Raji (cell line): ENCODE results near the gene CDCA8.

Experiments used
- POLR2A ChIP-seq: IDR thresholded peaks from 2 replicates; pipeline ENCODE4 v1.6.1; 2011; ENCODE audit warnings: low read depth, low read length, control low read depth; ENCODE audit not compliant: insufficient read depth

Gene CDCA8

DNA sequence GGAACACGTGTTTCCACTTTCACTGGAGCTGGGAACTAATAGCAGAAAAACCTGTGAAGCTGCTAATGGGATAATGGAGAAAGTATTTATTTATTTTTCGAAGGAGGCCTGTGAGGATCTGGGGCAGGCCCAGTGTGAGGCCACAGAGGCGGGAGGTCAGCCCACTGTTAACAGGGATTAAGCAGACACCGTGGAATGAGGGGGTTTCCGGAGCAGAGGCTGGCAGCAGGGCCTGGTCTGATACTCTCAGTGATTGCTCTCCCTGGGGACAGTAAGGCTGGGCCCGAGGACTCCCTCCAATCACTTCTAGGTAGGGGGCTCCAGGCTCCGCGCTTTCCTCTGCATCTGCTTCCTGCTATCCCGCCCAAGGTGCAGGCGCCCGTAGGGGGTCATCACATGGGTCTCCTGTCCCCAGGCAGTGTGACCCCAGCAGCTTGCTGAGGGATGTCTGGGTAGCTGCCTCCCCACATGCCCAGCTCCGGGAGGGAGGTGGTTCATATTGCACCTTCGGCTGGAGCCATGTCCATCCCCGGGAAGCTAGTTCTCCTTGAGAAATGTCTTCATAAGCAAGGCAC, 28.8 kb upstream of the CDCA8 start:
- no peak for TF ChIP-seq POLR2A

DNA sequence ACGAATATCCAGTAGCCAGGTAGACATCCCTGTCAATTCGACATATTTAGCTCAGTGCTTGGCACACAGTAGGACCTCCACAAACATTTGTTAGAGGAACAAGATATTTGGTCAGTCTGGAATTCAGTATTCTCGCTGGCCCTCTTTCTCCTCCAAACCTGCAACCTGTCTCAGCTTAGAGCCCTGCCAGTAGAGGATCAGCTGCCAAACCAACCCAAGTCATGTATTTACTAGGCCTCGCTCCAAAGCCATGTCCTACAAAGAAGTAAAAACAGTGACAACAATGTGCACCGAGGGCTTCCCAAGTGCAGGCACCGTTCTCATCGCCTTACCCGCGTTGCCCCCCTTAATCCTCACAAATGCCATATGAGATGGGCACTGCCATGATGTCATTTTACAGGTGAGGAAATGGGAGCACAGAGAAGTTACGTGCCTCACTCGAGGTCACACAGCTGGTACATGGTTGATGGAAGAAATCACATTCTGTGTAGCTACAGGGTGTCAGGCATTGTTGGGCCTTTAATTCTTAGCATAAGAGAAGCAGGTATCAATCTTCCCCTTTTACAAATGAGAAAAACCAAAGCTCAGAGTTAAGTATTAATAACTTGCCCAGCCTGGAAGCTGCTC, 26.0 kb upstream of the CDCA8 start:
- TF ChIP-seq POLR2A, result no peak

DNA sequence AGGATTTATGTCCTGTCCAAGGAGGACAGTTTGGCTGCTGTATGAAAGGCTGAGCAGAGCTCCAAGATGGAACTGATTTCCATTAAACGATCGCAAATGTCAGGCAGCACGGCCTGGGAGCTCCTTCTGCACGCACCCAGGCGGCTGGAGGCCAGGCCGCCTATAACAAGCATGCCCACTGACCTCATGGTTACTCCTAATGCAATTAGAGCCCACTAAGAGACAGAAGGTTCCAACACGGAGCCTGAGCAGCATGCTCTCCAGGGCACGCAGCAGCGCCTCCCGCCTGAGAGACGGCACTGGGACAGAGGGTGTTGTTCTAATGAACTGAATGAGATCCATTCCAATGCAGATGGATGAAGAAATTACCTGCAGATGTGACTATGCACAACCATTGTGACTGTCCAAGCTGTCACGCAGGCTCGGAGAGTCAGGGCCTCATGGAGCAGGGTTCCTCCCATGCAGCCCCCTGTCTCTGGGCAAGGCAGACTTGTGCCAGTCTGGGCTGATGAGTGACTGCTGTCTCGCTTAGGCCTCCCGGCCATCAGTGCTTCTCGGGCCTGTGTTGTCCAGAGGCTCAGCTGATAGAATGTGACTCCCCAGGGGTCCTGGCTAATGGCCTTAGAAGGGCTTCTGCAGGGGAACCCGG, 25.2 kb upstream of the CDCA8 start:
- no peak for TF ChIP-seq POLR2A

DNA sequence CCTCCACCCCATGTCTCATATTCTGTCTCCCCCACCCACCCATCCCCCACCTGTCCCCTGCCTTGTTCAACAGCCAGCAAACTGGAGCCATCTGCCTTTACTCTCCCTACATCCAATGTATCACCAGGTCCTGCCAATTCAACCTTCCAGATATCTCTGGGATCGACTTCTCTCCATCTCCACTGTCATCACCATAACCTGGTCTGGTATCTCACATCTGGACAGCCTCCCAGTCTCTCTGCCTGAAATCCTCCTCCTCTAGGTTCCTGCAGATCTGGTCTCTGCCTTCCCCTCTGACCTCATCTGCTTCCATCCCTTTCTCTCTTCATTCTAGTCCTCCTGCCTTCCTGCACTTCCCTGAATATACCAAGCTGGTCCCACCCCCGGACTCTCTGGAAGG, 22.2 kb upstream of the CDCA8 start:
- TF ChIP-seq POLR2A, result no peak

DNA sequence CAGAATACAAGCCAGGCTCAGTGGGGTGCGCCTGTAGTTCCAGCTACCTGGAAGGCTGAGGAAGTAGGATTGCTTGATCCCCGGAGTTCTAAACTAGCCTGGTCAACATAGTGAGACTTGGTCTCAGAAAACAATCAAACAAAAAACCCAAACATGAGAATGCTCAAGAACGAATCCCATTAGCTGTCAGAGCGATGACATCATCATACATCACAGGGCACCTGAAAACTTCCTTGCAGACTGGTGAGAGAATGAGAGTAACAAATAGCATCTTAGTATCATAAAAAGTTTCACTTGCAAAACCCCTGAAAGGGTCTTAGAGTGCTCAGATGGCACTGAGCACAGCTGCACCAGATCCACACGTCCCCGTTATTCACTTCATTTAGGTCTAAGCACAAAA, 21.1 kb upstream of the CDCA8 start:
- no peak for TF ChIP-seq POLR2A

DNA sequence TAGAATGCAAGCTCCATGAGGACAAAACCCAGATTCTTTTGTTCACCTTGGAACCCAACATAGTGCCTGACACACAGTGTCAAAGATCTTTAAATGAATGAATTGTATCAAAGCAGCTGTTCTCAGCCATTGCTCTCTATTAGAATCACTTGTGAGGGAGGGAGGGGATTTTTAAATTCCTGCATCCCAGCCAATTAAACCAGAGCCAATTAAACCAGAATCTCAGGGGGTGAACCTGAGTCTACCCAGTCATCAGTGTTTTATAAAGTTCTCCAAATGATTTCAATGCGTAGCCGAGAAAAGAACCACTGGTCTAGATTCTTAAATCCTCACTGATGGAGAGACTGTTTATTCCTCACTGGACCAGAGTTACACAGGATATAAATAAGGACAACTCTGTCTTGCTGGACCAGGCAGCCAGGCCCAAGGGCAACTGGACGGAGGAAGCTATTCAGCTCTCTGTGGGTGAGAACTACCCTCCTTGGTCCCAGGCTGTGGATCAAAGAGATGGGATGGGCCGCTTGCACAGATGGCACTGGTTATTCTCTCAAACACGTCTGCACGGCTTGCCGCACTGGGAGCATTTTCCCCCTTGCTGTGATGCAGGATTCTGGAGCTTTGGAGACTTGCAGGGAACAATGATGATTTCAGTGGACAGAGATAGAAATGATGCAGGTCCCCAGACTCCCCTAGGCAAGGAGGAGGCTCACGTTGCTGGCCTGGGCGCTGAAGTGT, 20.0 kb upstream of the CDCA8 start:
- TF ChIP-seq POLR2A, result no peak

DNA sequence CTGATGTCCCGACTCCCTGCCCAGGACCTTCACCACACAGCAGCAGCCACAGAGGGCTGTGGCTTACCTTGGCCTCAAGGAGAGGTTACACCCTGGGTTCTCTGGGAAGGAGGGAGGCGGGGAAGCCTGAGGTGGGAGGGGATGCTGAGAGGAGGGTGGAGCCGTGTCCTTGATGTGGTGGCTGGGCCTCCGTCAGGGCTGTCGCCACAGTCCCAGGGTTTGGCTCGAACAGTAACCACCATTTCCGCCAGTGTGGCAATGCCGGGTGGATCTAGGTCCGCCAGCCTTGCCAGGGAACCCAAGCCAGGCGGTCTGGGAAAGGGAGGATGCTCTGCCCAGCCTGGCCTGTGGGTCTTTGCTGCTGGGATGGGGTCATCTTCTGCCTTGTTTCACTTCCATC, 18.4 kb upstream of the CDCA8 start:
- no peak for TF ChIP-seq POLR2A

DNA sequence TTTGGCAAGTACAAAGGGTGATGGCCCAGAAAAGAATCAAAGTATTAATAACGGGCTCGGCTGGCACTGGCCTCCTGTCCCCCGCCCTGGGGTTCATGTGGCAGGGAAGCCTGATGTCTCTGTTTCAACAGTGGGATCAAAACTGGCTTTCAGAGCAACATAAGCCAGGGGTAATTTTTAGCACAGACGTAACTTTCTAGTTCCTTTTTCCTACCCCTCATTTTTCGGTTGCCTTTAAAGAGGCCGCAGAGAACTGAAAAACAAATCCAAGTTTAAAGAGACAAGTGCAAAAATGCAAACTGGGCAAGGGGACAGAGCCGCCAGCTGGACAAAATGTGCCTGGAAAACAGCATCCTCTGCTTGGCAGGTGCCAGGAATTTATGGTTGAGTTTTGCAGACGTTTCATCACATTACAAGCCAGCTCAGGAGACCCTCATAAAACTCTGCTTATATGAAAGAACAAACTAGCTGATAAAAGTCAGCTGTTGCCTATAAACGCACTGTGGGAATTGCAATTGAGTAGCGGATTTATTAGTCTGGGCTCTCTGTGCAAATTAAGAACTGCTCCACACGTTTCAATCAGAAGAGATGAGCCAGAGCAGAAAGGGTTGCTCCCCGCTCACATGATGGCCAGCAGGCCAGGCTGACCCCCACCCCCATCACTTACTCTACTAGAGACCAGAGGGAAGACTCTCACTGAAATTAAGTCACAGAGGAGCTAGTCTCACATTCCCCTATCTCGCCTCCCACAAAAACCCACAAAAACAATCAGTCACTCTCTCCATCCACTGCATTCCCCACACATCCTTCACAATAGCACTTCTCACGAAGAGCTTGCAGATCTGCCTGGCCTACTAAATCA, 15.8 kb upstream of the CDCA8 start:
- no peak for TF ChIP-seq POLR2A

DNA sequence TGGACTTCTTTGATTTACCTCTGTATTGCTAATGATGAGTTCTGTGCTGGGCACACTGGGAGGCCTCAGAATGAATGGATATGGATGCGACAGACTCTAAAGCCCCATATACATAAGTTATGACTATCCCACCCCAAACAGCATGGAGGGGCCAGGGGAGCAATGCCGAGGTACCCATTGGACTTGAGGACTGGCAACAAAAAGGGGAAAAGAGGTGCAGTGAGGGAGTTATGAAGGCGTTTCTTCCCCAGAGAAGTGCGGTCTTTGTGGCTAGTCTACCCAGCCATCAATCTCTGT, 15.2 kb upstream of the CDCA8 start:
- TF ChIP-seq POLR2A, result no peak

DNA sequence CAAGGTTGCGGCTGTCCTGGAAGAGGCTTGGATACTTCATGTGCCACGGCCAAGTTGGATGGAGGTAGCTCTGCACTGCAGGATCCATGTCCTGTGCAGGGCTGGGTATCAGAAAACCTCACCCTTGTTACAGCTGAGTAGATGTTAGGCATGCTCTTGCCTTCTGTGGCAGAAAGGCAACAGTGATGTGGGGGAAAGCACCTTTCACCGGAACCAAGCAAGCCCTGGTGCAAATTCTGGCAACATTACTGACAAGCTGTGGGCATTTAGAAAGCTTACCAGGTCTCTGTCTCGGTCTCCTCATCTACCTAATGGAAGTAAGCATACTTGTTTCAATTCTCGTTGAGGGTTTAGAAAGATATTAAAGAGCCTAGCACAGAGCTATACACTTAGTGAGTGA, 14.5 kb upstream of the CDCA8 start:
- TF ChIP-seq POLR2A, result no peak

DNA sequence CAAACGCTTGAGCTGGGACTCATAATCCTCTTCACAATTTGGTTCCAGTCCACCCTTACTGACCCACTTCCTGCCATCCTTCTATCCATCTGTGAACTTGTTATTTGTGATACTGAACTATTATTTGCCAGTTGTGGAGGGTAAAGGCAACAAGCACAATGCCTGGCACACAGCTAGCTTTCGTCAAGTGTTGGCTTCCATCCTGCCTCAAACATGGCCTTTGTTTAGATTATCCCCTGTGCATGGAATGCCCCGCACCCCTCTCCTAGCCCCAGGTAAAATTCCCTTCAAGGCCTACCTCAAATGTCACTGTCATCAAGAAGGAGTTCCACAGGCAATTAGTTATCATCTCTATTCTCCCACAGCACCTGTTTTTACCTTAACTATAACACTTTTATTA, 11.4 kb upstream of the CDCA8 start:
- no peak for TF ChIP-seq POLR2A

DNA sequence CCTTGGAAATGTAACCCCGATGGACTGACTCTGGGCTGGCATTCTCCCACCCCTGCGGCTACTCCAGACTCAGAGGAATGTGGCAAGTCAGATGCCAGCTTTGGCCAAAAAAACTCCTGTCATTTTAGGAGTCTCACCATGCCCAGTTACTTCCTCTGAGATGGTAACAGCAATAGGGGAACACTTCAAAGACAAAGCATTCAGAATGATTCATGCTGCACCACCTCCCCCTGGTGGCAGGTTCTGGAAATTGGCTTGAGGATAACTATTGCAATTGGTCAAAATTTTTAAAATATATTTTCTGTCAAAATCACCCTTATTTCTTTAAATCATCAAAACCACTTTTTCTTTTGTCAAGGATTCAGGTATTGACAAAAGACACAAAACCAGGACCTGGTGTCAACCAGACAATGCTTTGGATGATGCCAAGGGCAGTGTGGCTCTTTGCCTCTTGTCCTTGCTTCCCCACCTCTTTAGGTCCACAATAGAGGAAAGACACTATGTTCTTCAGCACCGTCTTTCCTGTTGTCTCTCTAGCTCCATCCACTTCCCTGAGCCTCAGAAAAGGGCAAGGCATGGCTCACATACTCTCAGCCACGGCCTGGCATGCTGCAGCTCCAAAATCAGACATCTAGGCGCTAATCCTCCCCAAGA, 9.9 kb upstream of the CDCA8 start:
- no peak for TF ChIP-seq POLR2A

DNA sequence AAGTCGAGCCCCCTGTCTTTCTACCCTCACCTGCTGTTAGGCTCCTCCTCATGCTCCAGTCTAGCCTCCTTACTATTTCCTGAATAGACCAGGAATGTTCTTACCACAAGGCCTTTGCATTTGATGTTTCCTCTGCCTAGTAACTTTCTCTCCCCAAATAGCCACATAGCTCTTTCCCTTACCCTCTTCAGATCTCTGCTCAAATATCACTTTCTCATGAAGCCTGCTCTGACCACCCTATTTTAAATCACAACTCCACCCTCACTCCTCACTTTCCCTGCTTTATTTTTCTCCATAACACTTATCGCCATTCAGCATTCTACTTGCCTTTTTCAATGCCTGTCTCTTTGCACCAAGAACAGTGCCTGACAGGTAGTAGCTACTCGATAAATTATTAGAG, 6.6 kb upstream of the CDCA8 start:
- TF ChIP-seq POLR2A, result no peak

DNA sequence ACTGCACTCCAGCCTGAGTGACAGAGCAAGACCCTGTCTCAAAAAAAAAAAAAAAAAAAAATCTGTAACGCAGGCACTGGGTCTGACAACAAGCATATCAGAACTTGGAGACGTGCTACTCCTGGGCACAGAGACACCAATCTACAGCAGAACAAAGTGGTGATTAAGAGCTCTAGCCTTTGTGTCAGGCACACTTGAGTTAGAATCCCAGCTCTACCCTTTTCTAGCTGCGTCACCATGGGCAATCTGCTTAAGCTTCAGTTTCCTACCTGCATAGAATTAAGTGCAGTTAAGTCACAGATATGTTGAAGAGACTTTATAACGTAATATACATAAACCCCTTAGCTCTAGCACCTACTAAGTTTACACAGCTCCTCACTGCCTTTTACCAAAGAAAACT, 3.4 kb upstream of the CDCA8 start:
- TF ChIP-seq POLR2A, result no peak
